HG03469 (cell line): ENCODE data around the gene HSPB2.
"Not testable (repeated sequence)": the region's sequence is repeated elsewhere in the genome, so short reads cannot be mapped to it uniquely, and the experiment has no call there.

ENCODE experiments used
- ATAC-seq: cut with Tn5 transposase; IDR thresholded peaks from one replicate; pipeline ENCODE4 v1.9.1; 2021; ENCODE audit warnings: mild to moderate bottlenecking, moderate library complexity, moderate number of reproducible peaks; ENCODE audit not compliant: unreplicated experiment

HSPB2 gene

GRCh38 chr11:111912535-111912934 lies at the start of gene HSPB2:
HSPB2 (plus strand) TSS chr11:111912734; CDS start chr11:111912830, 96 bp downstream.
- ATAC-seq, result no peak

GRCh38 chr11:111870113-111870512 lies 42.4 kb upstream of the HSPB2 start:
- no peak for ATAC-seq

GRCh38 chr11:111870522-111870885 lies 42.0 kb upstream of the HSPB2 start:
- ATAC-seq, result no peak

GRCh38 chr11:111870886-111871692 lies 41.4 kb upstream of the HSPB2 start, which contains the start of gene ALG9:
ALG9 (minus strand) TSS chr11:111871581; CDS start chr11:111871482, 99 bp downstream.
- ATAC-seq, result peak; percentile 74

GRCh38 chr11:111871693-111872161 lies 40.8 kb upstream of the HSPB2 start:
- ATAC-seq, result no peak

GRCh38 chr11:111878385-111878848 lies 34.1 kb upstream of the HSPB2 start:
- peak; percentile 5 for ATAC-seq

GRCh38 chr11:111878849-111879636 lies 33.5 kb upstream of the HSPB2 start, which contains the start of the genes CFAP68 and FDXACB1:
CFAP68 (plus strand) TSS chr11:111879541; CDS start chr11:111879561, 20 bp downstream.
FDXACB1 (minus strand) TSS chr11:111879165; CDS start chr11:111879132, 33 bp downstream.
- peak; percentile 70 for ATAC-seq

- ATAC-seq, result no peak
These were observed 32.9 kb upstream of the HSPB2 start for GRCh38 chr11:111879637-111879960.

GRCh38 chr11:111882202-111882601 lies 30.3 kb upstream of the HSPB2 start:
- ATAC-seq, result no peak

- ATAC-seq, result not testable (repeated sequence)
These were observed 27.5 kb upstream of the HSPB2 start for GRCh38 chr11:111885053-111885452.

- ATAC-seq, result no peak
These were observed 26.5 kb upstream of the HSPB2 start for GRCh38 chr11:111886032-111886431.

GRCh38 chr11:111886844-111887243 lies 25.7 kb upstream of the HSPB2 start:
- no peak for ATAC-seq

GRCh38 chr11:111905411-111905810 lies 7.1 kb upstream of the HSPB2 start:
- no peak for ATAC-seq

GRCh38 chr11:111906680-111907079 lies 5.9 kb upstream of the HSPB2 start:
- no peak for ATAC-seq

- ATAC-seq, result no peak
These were observed 3.8 kb upstream of the HSPB2 start for GRCh38 chr11:111908639-111909305.

- no peak for ATAC-seq
These were observed 3.2 kb upstream of the HSPB2 start for GRCh38 chr11:111909378-111909777.

- no peak for ATAC-seq
These were observed 1.6 kb upstream of the HSPB2 start for GRCh38 chr11:111910676-111911562.

- no peak for ATAC-seq
These were observed 752 bp upstream of the HSPB2 start, which contains the start of gene CRYAB for GRCh38 chr11:111911563-111912401. CRYAB (minus strand) TSS chr11:111911770; CDS start chr11:111911724, 46 bp downstream.
